Psoas muscle (tissue), 8 donors: ENCODE results near the gene ARPC5L. TPM values are rescaled to one million over a fixed set of nuclear protein-coding genes. Genes with fewer than 3 reads are reported as not detected.
"Not testable (repeated sequence)": the region's sequence is repeated elsewhere in the genome, so short reads cannot be mapped to it uniquely, and the experiment has no call there.

Experiments
- ATAC-seq, 4 donors: fragments of 200-7000 bp; cut with Tn5 transposase; one replicate each; pipeline ENCODE4 v1.9.1; 2020; ENCODE audit warnings: moderate library complexity in 3 of 4, mild to moderate bottlenecking in 2 of 4
- DNase-seq, 2 donors: peaks; one replicate each; pipeline ENCODE4 v3.0.0-alpha.2; 2020
- H3K27ac ChIP-seq: fragments of 200-600 bp; one replicate; pipeline ENCODE4 v1.8.0; 2022
- H3K27me3 ChIP-seq, 3 donors: fragments of 200-600 bp in 1 of 3; one replicate each; pipeline versions ENCODE4 v1.6.1 to v1.8.0; 2013 to 2022; ENCODE audit warnings: low read length in 2 of 3, mild to moderate bottlenecking in 2 of 3, moderate library complexity in 1 of 3; ENCODE audit not compliant: insufficient read depth in 3 of 3
- H3K36me3 ChIP-seq, 2 donors: fragments of 200-600 bp in 1 of 2; one replicate each; pipeline versions ENCODE4 v1.6.1 to v1.8.0; 2013 to 2022; ENCODE audit warnings: low read depth in 1 of 2, mild to moderate bottlenecking in 1 of 2, moderate library complexity in 1 of 2; ENCODE audit not compliant: insufficient read depth in 1 of 2
- H3K4me1 ChIP-seq: fragments of 200-600 bp; one replicate; pipeline ENCODE4 v1.8.0; 2022
- H3K4me3 ChIP-seq: fragments of 200-600 bp; one replicate; pipeline ENCODE4 v1.8.0; 2022; ENCODE audit warnings: mild to moderate bottlenecking
- H3K9me3 ChIP-seq: fragments of 200-600 bp; one replicate; pipeline ENCODE4 v1.8.0; 2022
- CTCF ChIP-seq: fragments of 200-600 bp; IDR thresholded peaks from one replicate; pipeline ENCODE4 v1.8.0; 2022; ENCODE audit warnings: antibody characterized with exemption
- WGBS, 3 donors: extraction: QIAGEN DNeasy Blood & Tissue Kit; methylation state at CpG; one replicate each; pipeline versions ENCODE4 v1.1.6 to v1.1.7; 2013; 5-methylcytosine and 5-hydroxymethylcytosine counted together
- intact Hi-C, 2 donors: fragments of 100-400 bp; cut with DNase I; formaldehyde crosslinking; loops; one replicate each; pipeline versions ENCODE4 v1.11.0 to v1.14.2; 2022
- polyA plus RNA-seq, 3 donors: library from polyadenylated mRNA; stranded (reverse); fragments of 200-250 nt; gene quantifications; one replicate each; pipeline ENCODE4 v1.2.3, GENCODE V29; 2013
- total RNA-seq, 4 donors: library from RNA; stranded (reverse); fragmentation: NEBNext Ultra II Directional in 2 of 4; extraction: Animal tissue kit (Norgen Biotek cat#: 25700) in 2 of 4; gene quantifications; one replicate each; pipeline versions ENCODE4 v1.2.1 to v1.2.4, GENCODE V29; 2021 to 2023
- donor health status: healthy with polysubstance abuse.
- donor health status: DM: no; HTN: no; CAD: no; lungs with moderate emphysema.
- donor health status: Bipolar disorder and iron deficiency.
- donor health status: healthy.
- donor health status: DM: yes; HTN: yes; CAD: no.
- donor health status: DM: no; HTN: no; CAD: no.
- donor health status: DM: no; HTN: no; CAD: no.
- donor health status: DM: yes; HTN: yes; CAD: no.

ARPC5L gene
- total and polyA plus RNA-seq, 7 donors = 32.3 to 165 (median 48.4) TPM

DNA sequence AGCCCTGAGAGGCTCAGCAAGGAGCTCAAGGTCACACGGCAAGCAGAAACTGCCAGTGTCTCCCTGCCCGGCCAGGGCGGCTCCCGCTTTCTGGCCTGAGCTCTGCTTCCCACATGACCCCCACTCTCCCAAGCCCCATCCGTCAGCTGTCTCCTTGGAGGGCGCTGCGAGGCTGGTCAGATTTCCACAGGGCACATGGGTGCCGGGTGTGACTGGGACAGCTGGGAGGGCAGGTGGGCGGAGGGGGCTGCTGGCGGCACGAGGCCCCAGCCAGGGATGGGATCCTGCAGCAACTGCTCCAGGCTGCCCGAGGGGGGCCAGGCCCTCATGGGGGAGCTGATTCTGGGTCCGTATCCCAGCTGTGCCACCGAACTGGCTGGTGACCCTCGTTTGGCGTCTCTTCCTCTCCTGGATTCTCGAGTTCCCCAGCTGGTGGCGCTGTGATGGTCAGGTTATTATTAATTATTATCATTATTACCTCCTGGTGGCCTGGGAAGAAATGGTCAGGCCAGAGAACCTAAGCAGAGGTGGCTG, 21.6 kb upstream of the ARPC5L start:
- DNase-seq (peak; percentile 66 to 86), ATAC-seq (peak; percentile 88 to 96 (median 96))
- intact Hi-C loops = no loop called here
- no peaks in the 10 kb centered on the region for H3K9me3 ChIP-seq
- H3K36me3 ChIP-seq = no peaks in the 10 kb centered on the region
- no peaks in the 10 kb centered on the region for H3K27me3 ChIP-seq
- no peak overlapping the region for H3K4me3 ChIP-seq
- peak overlapping the region; percentile 50 for H3K27ac ChIP-seq
- WGBS, 3 donors = 22 to 42% (median 25%) methylated on average over 13 to 18 of the region's 18 CpGs
- peaks cover 11% of the 10 kb centered on the region for H3K4me1 ChIP-seq
- TF ChIP-seq CTCF = peak; percentile 32

DNA sequence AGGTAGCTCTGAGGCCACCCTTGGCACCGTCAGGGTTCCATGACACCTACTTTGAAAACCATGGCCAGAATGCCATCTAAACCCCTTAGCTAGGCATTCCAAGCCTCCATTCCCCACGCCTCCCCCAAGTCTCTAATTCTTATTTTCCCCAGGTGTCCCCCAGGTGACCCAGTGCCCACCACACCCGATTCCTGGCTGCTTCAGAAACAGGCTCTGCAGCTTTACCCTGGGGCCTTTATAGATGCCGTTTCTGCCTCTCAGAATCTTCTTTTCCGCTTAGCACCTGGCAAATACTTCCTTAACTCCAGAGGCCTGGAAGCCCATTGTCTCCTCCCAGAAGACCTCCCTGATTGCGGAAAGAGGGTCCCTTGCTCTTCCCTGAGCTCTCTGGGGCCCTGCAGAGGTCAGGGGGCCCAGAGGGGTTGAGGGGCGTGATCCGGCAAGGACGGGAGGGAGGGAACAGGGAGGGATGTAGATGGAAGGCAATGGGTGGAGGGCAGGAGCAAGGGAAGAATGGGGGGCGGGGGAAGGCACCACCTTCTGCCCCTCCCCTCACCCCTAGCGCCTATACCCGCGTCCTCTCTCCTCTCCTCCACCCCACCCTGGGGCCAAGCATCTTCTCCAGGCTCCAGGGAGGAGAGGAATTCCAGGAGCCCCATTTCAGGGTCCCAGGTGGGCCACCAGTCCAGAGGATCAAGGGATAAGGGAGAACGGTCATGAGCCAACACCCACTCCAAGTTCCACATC, 20.7 kb upstream of the ARPC5L start:
- TF ChIP-seq CTCF = no peak
- no peaks in the 10 kb centered on the region for H3K36me3 ChIP-seq
- intact Hi-C loops = no loop called here
- peak overlapping the region; percentile 50 for H3K27ac ChIP-seq
- ATAC-seq = no peak
- H3K9me3 ChIP-seq = no peaks in the 10 kb centered on the region
- peaks cover 8% of the 10 kb centered on the region for H3K4me1 ChIP-seq
- WGBS, 3 donors = 86 to 92% (median 88%) methylated on average over 10 to 14 of the region's 14 CpGs
- no peaks in the 10 kb centered on the region for H3K27me3 ChIP-seq
- no peak for DNase-seq
- no peak overlapping the region for H3K4me3 ChIP-seq

- 81 to 85% (median 85%) methylated on average over 11 of the region's 11 CpGs for whole genome bisulfite sequencing, 3 donors
Measured at GRCh38 chr9:124843456-124844034, 18.4 kb upstream of the ARPC5L start.

GRCh38 chr9:124844291-124844690, 17.6 kb upstream of the ARPC5L start:
- Histone ChIP-seq H3K4me3 (no peak overlapping the region), H3K27me3 (no peaks in the 10 kb centered on the region), H3K27ac (no peak overlapping the region), H3K36me3 (no peaks in the 10 kb centered on the region), H3K9me3 (no peaks in the 10 kb centered on the region), H3K4me1 (peaks cover 8% of the 10 kb centered on the region)
- DNase-seq (no peak), ATAC-seq (no peak)
- WGBS, 3 donors = 57 to 68% (median 59%) methylated on average over 4 of the region's 4 CpGs
- no peak for TF ChIP-seq CTCF
- intact Hi-C loops = no loop called here

More at GRCh38 chr9:124843456-124844034, 18.4 kb upstream of the ARPC5L start:
- DNase-seq (no peak), ATAC-seq (no peak)
- intact Hi-C loops = no loop called here
- Histone ChIP-seq H3K9me3 (no peaks in the 10 kb centered on the region), H3K27ac (no peak overlapping the region), H3K4me3 (no peak overlapping the region), H3K27me3 (no peaks in the 10 kb centered on the region), H3K36me3 (no peaks in the 10 kb centered on the region), H3K4me1 (peaks cover 8% of the 10 kb centered on the region)
- no peak for TF ChIP-seq CTCF

DNA sequence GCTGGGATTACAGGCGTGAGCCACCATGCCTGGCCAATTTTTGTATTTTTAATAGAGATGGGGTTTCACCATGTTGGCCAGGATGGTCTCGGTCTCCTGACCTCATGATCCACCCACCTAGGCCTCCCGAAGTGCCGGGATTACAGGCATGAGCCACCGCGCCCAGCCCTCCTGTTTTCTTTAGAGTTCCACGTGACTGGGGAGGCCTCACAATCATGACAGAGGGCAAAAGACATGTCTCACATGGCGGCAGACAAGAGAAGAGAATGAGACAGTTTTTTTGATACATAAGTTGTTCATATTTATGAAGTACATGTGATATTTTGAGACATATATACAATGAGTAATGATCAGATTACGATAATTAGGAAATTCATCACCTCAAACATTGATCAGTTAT, 15.5 kb upstream of the ARPC5L start:
- intact Hi-C loops, H3K27me3 ChIP-seq, H3K9me3 ChIP-seq, DNase-seq, H3K36me3 ChIP-seq, H3K4me3 ChIP-seq, H3K27ac ChIP-seq, ATAC-seq, H3K4me1 ChIP-seq: not testable (repeated sequence)
- 93 to 98% (median 98%) methylated on average over 9 of the region's 9 CpGs for WGBS, 3 donors
